ENCODE measurements around the gene BMP10.

The BMP10 gene

DNA sequence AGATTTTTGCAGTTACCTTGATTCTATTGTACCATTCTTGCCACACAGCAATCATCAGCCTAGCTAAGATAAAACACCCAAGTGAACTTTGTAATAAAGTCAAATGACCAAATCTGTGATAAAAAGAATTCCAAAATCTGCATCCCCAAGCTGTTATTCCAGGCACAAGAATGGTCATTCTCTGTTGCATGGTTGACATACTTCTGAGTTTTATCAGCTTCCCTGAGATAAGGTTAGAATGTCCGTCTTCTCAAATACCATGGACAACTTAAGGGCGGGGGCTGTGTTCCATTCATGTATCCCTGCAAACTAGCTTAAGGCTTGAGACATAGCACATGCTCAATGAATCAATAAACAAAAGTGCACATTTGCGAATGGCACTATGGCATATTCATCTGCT, 8.1 kb upstream of the BMP10 start:
- Histone ChIP-seq H3K9ac (ENCODE audit: low read depth, low read length, poor library complexity) (no peak overlapping the region), H3K23ac (ENCODE audit: low read depth, low read length, poor library complexity) (no peak overlapping the region), H2BK15ac (ENCODE audit: low read length) (no peak overlapping the region), H2BK5ac (ENCODE audit: low read length) (no peak overlapping the region), H3K4ac (ENCODE audit: low read length) (no peak overlapping the region), H3K36me3 (replicated peaks in 1 of 2; ENCODE audit: control insufficient read depth in 2 of 2, insufficient read depth in 2 of 2, low read length in 2 of 2) (no peaks in the 10 kb centered on the region), H4K91ac (ENCODE audit: low read depth, low read length, poor library complexity) (no peak overlapping the region), H4K8ac (ENCODE audit: low read depth, low read length) (no peak overlapping the region), H3K27me3 (ENCODE audit: control insufficient read depth in 3 of 3, insufficient read depth in 3 of 3, low read depth in 1 of 3, low read length in 3 of 3) (no peaks in the 10 kb centered on the region), H2BK12ac (ENCODE audit: low read length) (no peak overlapping the region), H2AK5ac (ENCODE audit: low read depth, low read length) (no peak overlapping the region), H3K27ac (replicated peaks; ENCODE audit: low read length) (no peak overlapping the region), H2AFZ (ENCODE audit: low read length) (no peak overlapping the region), H3K4me2 (ENCODE audit: insufficient read depth, low read length, poor library complexity, severe bottlenecking) (no peak overlapping the region), H3K14ac (ENCODE audit: low read length) (no peak overlapping the region), H3K18ac (ENCODE audit: low read length) (no peak overlapping the region), H2BK120ac (ENCODE audit: low read depth, low read length) (no peak overlapping the region), H3K4me3 (ENCODE audit: low read length in 2 of 2) (no peak overlapping the region), H3K4me1 (ENCODE audit: control insufficient read depth in 2 of 2, insufficient read depth in 1 of 2, low read depth in 1 of 2, low read length in 2 of 2) (no peaks in the 10 kb centered on the region), H3K9me3 (replicated peaks in 1 of 2; ENCODE audit: control insufficient read depth in 2 of 2, insufficient read depth in 1 of 2, low read depth in 1 of 2, low read length in 2 of 2) (no peaks in the 10 kb centered on the region), H3K79me1 (ENCODE audit: low read depth, low read length) (no peaks in the 10 kb centered on the region)
- no peak for DNase-seq (ENCODE audit: low spot score)
- no CpG with 5 or more reads among the region's 3 CpGs for WGBS, 2 donors (ENCODE audit: extremely low coverage in 2 of 2, insufficient read length in 2 of 2, insufficient replicate concordance in 1 of 2)

DNA sequence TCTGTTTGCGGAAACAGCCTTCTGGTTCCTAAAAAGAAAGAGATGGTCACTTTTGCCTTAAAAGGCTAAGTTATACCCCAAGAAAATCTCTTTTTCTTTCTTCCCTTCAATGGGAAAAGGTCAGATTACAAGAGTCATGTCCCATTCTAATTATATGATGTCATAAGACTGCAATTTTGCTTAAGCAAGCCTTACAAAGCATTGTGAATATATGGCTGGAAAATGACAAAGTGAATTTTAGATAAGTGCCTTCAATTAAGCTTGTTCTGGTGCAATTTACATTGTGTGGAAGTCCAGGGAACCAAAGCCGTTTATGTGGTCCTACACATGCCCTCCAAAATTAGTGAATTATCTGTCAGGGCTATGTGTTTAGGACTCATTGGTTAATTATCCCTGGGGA, 7.6 kb upstream of the BMP10 start:
- Histone ChIP-seq H4K8ac (ENCODE audit: low read depth, low read length) (no peak overlapping the region), H3K14ac (ENCODE audit: low read length) (no peak overlapping the region), H3K36me3 (replicated peaks in 1 of 2; ENCODE audit: control insufficient read depth in 2 of 2, insufficient read depth in 2 of 2, low read length in 2 of 2) (no peaks in the 10 kb centered on the region), H3K27me3 (ENCODE audit: control insufficient read depth in 3 of 3, insufficient read depth in 3 of 3, low read depth in 1 of 3, low read length in 3 of 3) (no peaks in the 10 kb centered on the region), H3K23ac (ENCODE audit: low read depth, low read length, poor library complexity) (no peak overlapping the region), H2AK5ac (ENCODE audit: low read depth, low read length) (no peak overlapping the region), H2BK120ac (ENCODE audit: low read depth, low read length) (no peak overlapping the region), H3K79me1 (ENCODE audit: low read depth, low read length) (no peaks in the 10 kb centered on the region), H2BK15ac (ENCODE audit: low read length) (no peak overlapping the region), H3K4me2 (ENCODE audit: insufficient read depth, low read length, poor library complexity, severe bottlenecking) (no peak overlapping the region), H4K91ac (ENCODE audit: low read depth, low read length, poor library complexity) (no peak overlapping the region), H3K27ac (replicated peaks; ENCODE audit: low read length) (no peak overlapping the region), H3K4me1 (ENCODE audit: control insufficient read depth in 2 of 2, insufficient read depth in 1 of 2, low read depth in 1 of 2, low read length in 2 of 2) (no peaks in the 10 kb centered on the region), H3K4me3 (ENCODE audit: low read length in 2 of 2) (no peak overlapping the region), H3K9me3 (replicated peaks in 1 of 2; ENCODE audit: control insufficient read depth in 2 of 2, insufficient read depth in 1 of 2, low read depth in 1 of 2, low read length in 2 of 2) (no peaks in the 10 kb centered on the region), H2BK12ac (ENCODE audit: low read length) (no peak overlapping the region), H2BK5ac (ENCODE audit: low read length) (no peak overlapping the region), H3K4ac (ENCODE audit: low read length) (no peak overlapping the region), H3K18ac (ENCODE audit: low read length) (no peak overlapping the region), H3K9ac (ENCODE audit: low read depth, low read length, poor library complexity) (no peak overlapping the region), H2AFZ (ENCODE audit: low read length) (no peak overlapping the region)
- no peak for DNase-seq (ENCODE audit: low spot score)
- no CpG with 5 or more reads among the region's 2 CpGs for WGBS, 2 donors (ENCODE audit: extremely low coverage in 2 of 2, insufficient read length in 2 of 2, insufficient replicate concordance in 1 of 2)

DNA sequence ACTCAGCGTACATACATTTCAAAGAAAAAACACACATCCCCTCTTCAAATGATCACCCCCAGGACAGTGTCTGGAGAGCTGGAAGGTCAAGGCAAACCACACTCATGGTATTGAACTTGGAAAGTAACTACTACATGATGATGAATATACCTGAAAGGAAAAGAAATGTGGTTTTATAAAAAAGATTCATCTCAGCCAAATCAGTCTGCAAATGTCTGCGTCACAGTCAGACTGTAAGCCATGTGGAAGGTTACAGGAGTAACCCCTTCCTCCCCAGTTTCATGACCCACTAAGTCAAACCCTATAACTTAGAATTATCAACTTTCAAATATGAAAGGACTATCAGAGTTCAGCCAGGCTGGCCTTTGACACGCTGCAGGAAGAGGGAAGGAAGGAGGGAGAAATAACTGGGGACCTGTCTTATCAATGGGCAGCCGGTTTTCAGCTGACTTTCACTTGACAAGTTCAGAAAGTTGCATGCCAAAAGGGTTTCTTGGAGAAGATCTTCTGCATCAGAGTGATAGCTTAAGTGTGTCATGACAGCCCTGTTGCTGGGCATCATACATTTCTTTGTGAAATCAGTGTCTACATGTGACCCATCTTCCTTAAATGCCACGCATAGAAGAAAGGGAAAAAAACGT, 7.0 kb upstream of the BMP10 start:
- Histone ChIP-seq H3K23ac (ENCODE audit: low read depth, low read length, poor library complexity) (no peak overlapping the region), H3K27ac (replicated peaks; ENCODE audit: low read length) (no peak overlapping the region), H4K91ac (ENCODE audit: low read depth, low read length, poor library complexity) (no peak overlapping the region), H2BK15ac (ENCODE audit: low read length) (no peak overlapping the region), H2AK5ac (ENCODE audit: low read depth, low read length) (no peak overlapping the region), H3K4me2 (ENCODE audit: insufficient read depth, low read length, poor library complexity, severe bottlenecking) (no peak overlapping the region), H3K36me3 (replicated peaks in 1 of 2; ENCODE audit: control insufficient read depth in 2 of 2, insufficient read depth in 2 of 2, low read length in 2 of 2) (no peaks in the 10 kb centered on the region), H3K18ac (ENCODE audit: low read length) (no peak overlapping the region), H2BK120ac (ENCODE audit: low read depth, low read length) (no peak overlapping the region), H3K9me3 (replicated peaks in 1 of 2; ENCODE audit: control insufficient read depth in 2 of 2, insufficient read depth in 1 of 2, low read depth in 1 of 2, low read length in 2 of 2) (no peaks in the 10 kb centered on the region), H3K4me3 (ENCODE audit: low read length in 2 of 2) (no peak overlapping the region), H3K27me3 (ENCODE audit: control insufficient read depth in 3 of 3, insufficient read depth in 3 of 3, low read depth in 1 of 3, low read length in 3 of 3) (no peaks in the 10 kb centered on the region), H2AFZ (ENCODE audit: low read length) (no peak overlapping the region), H3K4me1 (ENCODE audit: control insufficient read depth in 2 of 2, insufficient read depth in 1 of 2, low read depth in 1 of 2, low read length in 2 of 2) (no peaks in the 10 kb centered on the region), H3K14ac (ENCODE audit: low read length) (no peak overlapping the region), H4K8ac (ENCODE audit: low read depth, low read length) (no peak overlapping the region), H3K4ac (ENCODE audit: low read length) (no peak overlapping the region), H3K9ac (ENCODE audit: low read depth, low read length, poor library complexity) (no peak overlapping the region), H2BK5ac (ENCODE audit: low read length) (no peak overlapping the region), H2BK12ac (ENCODE audit: low read length) (no peak overlapping the region), H3K79me1 (ENCODE audit: low read depth, low read length) (no peaks in the 10 kb centered on the region)
- DNase-seq (ENCODE audit: low spot score) = no peak
- no CpG with 5 or more reads among the region's 6 CpGs for WGBS, 2 donors (ENCODE audit: extremely low coverage in 2 of 2, insufficient read length in 2 of 2, insufficient replicate concordance in 1 of 2)

DNA sequence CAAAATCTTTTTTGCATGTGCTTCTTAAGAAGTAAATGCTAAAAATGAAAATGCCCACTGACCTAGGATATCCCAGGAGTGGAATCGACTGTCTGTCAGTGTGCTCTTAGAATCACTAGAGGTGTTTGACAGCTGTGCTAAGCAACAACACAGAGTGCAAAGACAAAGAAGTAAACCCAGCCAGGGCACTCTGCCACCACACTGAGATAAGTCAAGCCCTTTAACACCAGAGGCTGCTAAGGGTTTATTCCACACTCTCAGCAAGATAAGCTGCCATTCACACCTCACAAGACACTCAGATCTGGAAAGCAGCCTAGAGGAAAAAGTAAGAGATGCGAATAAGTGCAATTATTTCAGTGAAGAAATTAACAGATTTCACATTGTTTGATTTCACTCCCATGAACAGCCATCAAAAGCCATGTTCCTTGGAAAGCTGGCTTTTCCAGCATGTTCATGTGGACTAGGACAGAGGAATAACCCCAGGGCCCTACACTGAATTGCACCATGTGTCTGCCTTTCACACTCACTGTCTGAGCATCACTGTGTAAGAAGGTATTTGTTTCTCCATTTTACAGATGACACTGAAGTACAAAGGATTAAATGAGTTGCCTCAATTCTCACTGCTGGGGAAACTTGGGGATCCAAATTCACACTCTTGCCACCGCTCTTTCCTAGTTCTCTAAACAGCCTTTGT, 6.0 kb upstream of the BMP10 start:
- no peak overlapping the region for H2AFZ ChIP-seq (ENCODE audit: low read length)
- H3K9ac ChIP-seq (ENCODE audit: low read depth, low read length, poor library complexity) = no peak overlapping the region
- no CpG with 5 or more reads among the region's 3 CpGs for WGBS, 2 donors (ENCODE audit: extremely low coverage in 2 of 2, insufficient read length in 2 of 2, insufficient replicate concordance in 1 of 2)
- H2BK12ac ChIP-seq (ENCODE audit: low read length) = no peak overlapping the region
- H3K4me1 ChIP-seq (ENCODE audit: control insufficient read depth in 2 of 2, insufficient read depth in 1 of 2, low read depth in 1 of 2, low read length in 2 of 2) = no peaks in the 10 kb centered on the region
- H3K14ac ChIP-seq (ENCODE audit: low read length) = no peak overlapping the region
- DNase-seq (ENCODE audit: low spot score) = no peak
- H3K9me3 ChIP-seq (replicated peaks in 1 of 2; ENCODE audit: control insufficient read depth in 2 of 2, insufficient read depth in 1 of 2, low read depth in 1 of 2, low read length in 2 of 2) = no peaks in the 10 kb centered on the region
- no peak overlapping the region for H2AK5ac ChIP-seq (ENCODE audit: low read depth, low read length)
- H3K4me2 ChIP-seq (ENCODE audit: insufficient read depth, low read length, poor library complexity, severe bottlenecking) = no peak overlapping the region
- H2BK5ac ChIP-seq (ENCODE audit: low read length) = no peak overlapping the region
- H3K79me1 ChIP-seq (ENCODE audit: low read depth, low read length) = no peaks in the 10 kb centered on the region
- no peak overlapping the region for H4K91ac ChIP-seq (ENCODE audit: low read depth, low read length, poor library complexity)
- H3K4ac ChIP-seq (ENCODE audit: low read length) = no peak overlapping the region
- H2BK15ac ChIP-seq (ENCODE audit: low read length) = no peak overlapping the region
- H3K27me3 ChIP-seq (ENCODE audit: control insufficient read depth in 3 of 3, insufficient read depth in 3 of 3, low read depth in 1 of 3, low read length in 3 of 3) = no peaks in the 10 kb centered on the region
- no peak overlapping the region for H2BK120ac ChIP-seq (ENCODE audit: low read depth, low read length)
- no peak overlapping the region for H4K8ac ChIP-seq (ENCODE audit: low read depth, low read length)
- H3K36me3 ChIP-seq (replicated peaks in 1 of 2; ENCODE audit: control insufficient read depth in 2 of 2, insufficient read depth in 2 of 2, low read length in 2 of 2) = no peaks in the 10 kb centered on the region
- H3K27ac ChIP-seq (replicated peaks; ENCODE audit: low read length) = no peak overlapping the region
- no peak overlapping the region for H3K23ac ChIP-seq (ENCODE audit: low read depth, low read length, poor library complexity)
- no peak overlapping the region for H3K4me3 ChIP-seq (ENCODE audit: low read length in 2 of 2)
- no peak overlapping the region for H3K18ac ChIP-seq (ENCODE audit: low read length)
